Raji (cell line): Measurements from ENCODE around the gene TCAP.

Experiments used
- POLR2A ChIP-seq: IDR thresholded peaks from 2 replicates; pipeline ENCODE4 v1.6.1; 2011; ENCODE audit warnings: low read depth, low read length, control low read depth; ENCODE audit not compliant: insufficient read depth

The TCAP gene

GRCh38 chr17:39653662-39654331 lies 11.4 kb upstream of the TCAP start:
- no peak for TF ChIP-seq POLR2A

- TF ChIP-seq POLR2A = no peak
Observed at GRCh38 chr17:39655105-39655504, 10.0 kb upstream of the TCAP start.

- no peak for TF ChIP-seq POLR2A
Observed at GRCh38 chr17:39658346-39658745, 6.8 kb upstream of the TCAP start.

GRCh38 chr17:39658760-39659159 lies 6.4 kb upstream of the TCAP start:
- TF ChIP-seq POLR2A = no peak

- TF ChIP-seq POLR2A = no peak
Observed at GRCh38 chr17:39659279-39660010, 5.7 kb upstream of the TCAP start.

GRCh38 chr17:39660011-39660360 lies 5.2 kb upstream of the TCAP start:
- no peak for TF ChIP-seq POLR2A

- no peak for TF ChIP-seq POLR2A
Observed at GRCh38 chr17:39660397-39661385, 4.5 kb upstream of the TCAP start.

- no peak for TF ChIP-seq POLR2A
Observed at GRCh38 chr17:39661744-39662541, 3.2 kb upstream of the TCAP start.

- TF ChIP-seq POLR2A = no peak
Observed at GRCh38 chr17:39662551-39663339, 2.4 kb upstream of the TCAP start.

- no peak for TF ChIP-seq POLR2A
Observed at GRCh38 chr17:39663340-39663687, 1.8 kb upstream of the TCAP start.

GRCh38 chr17:39663688-39664580 lies 1.2 kb upstream of the TCAP start:
- no peak for TF ChIP-seq POLR2A

- no peak for TF ChIP-seq POLR2A
Observed at GRCh38 chr17:39665642-39666224, 584 bp downstream of the TCAP start.

- TF ChIP-seq POLR2A = no peak
Observed at GRCh38 chr17:39666231-39666600, 1.1 kb downstream of the TCAP start.

GRCh38 chr17:39666601-39667261 lies 1.6 kb downstream of the TCAP start:
- TF ChIP-seq POLR2A = no peak
